Left ventricle myocardium inferior (tissue), 1 donor: ENCODE data around the gene ATP8A1. TPM values are rescaled to one million over a fixed set of nuclear protein-coding genes. Genes with fewer than 3 reads are reported as not detected.
"Not testable (repeated sequence)": the region's sequence is repeated elsewhere in the genome, so short reads cannot be mapped to it uniquely, and the experiment has no call there.

Experiments
- DNase-seq: peaks from one replicate; pipeline ENCODE4 v3.0.0-alpha.2; 2020
- H3K27ac ChIP-seq: fragments of 200-600 bp; replicated peaks from 2 replicates; pipeline ENCODE4 v1.8.0; 2021
- H3K27me3 ChIP-seq: fragments of 200-600 bp; 2 replicates; pipeline ENCODE4 v1.8.0; 2021; ENCODE audit warnings: low read depth
- H3K36me3 ChIP-seq: fragments of 200-600 bp; 2 replicates; pipeline ENCODE4 v1.8.0; 2021
- H3K4me1 ChIP-seq: fragments of 200-600 bp; 2 replicates; pipeline ENCODE4 v1.8.0; 2021
- H3K4me3 ChIP-seq: fragments of 200-600 bp; 2 replicates; pipeline ENCODE4 v1.8.0; 2021; ENCODE audit warnings: mild to moderate bottlenecking, moderate library complexity
- H3K9me3 ChIP-seq: fragments of 200-600 bp; replicated peaks from 2 replicates; pipeline ENCODE4 v1.8.0; 2021
- intact Hi-C: fragments of 100-400 bp; cut with micrococcal nuclease; formaldehyde crosslinking; loops from one replicate; pipeline ENCODE4 v1.11.0; 2022
- total RNA-seq: library from RNA; stranded (reverse); fragmentation: NEBNext Ultra II Directional; extraction: Animal tissue kit (Norgen Biotek cat#: 25700); gene quantifications from one replicate; pipeline ENCODE4 v1.2.1, GENCODE V29; 2021
- TF ChIP-seq, protein P1 (sequence below): fragments of 200-600 bp; IDR thresholded peaks from 2 replicates; pipeline ENCODE4 v1.8.0; 2021; ENCODE audit warnings: antibody characterized with exemption, mild to moderate bottlenecking, borderline replicate concordance
- donor health status: DM: no; HTN: yes; CAD: no; lungs with severe emphysema.

Gene ATP8A1
- total RNA-seq, 1 donor from 2014 or later: 19.2 TPM

DNA sequence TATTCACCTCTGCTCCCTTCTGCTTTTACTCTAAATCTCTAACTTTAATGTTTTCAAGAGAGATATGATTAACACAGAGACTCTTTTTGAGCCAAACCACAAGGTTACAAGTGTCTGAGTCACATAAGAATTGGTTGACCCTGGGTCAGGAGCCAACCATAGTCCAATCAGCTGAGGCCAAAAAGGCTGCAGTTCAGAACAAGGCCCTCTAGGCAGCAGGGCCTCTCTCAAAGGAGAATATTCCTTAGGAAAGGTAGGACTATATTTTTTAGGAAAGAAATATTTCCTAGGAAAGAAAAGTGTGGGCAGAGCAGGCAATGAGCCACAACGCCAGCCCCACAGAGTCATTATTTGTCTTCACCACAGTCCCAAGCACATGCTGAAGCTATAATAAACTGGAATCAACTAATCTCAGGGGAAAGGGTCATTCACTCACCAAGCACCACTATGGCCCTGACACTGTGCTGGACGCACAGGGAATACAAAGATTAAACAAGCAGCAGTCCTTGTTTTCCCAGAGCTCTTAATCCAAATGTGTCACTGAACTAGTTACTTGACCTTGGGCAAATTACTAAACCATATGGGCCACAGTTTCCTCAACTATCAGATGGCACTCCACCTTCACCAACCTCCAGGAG lies 2.2 kb downstream of the ATP8A1 start:
- intact Hi-C loops: loop anchor here (1.0 kb wide), 1 partner anchor 83 kb away; no protein-coding TSS in a partner anchor
- peaks cover 4% of the 10 kb centered on the region for H3K9me3 ChIP-seq
- H3K27me3 ChIP-seq: no peaks in the 10 kb centered on the region
- no peaks in the 10 kb centered on the region for H3K36me3 ChIP-seq
- DNase-seq: no peak
- peaks cover 65% of the 10 kb centered on the region for H3K4me1 ChIP-seq
- TF ChIP-seq, protein P1, sequence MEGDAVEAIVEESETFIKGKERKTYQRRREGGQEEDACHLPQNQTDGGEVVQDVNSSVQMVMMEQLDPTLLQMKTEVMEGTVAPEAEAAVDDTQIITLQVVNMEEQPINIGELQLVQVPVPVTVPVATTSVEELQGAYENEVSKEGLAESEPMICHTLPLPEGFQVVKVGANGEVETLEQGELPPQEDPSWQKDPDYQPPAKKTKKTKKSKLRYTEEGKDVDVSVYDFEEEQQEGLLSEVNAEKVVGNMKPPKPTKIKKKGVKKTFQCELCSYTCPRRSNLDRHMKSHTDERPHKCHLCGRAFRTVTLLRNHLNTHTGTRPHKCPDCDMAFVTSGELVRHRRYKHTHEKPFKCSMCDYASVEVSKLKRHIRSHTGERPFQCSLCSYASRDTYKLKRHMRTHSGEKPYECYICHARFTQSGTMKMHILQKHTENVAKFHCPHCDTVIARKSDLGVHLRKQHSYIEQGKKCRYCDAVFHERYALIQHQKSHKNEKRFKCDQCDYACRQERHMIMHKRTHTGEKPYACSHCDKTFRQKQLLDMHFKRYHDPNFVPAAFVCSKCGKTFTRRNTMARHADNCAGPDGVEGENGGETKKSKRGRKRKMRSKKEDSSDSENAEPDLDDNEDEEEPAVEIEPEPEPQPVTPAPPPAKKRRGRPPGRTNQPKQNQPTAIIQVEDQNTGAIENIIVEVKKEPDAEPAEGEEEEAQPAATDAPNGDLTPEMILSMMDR: no peak
- peak overlapping the region; percentile 96 for H3K27ac ChIP-seq
- peak overlapping the region; percentile 78 for H3K4me3 ChIP-seq

GRCh38 chr4:42653626-42654560 lies 3.0 kb downstream of the ATP8A1 start:
- no peaks in the 10 kb centered on the region for H3K27me3 ChIP-seq
- H3K36me3 ChIP-seq: no peaks in the 10 kb centered on the region
- H3K4me3 ChIP-seq: peak overlapping the region; percentile 78
- TF ChIP-seq, protein P1: no peak
- intact Hi-C loops: no loop called here
- H3K27ac ChIP-seq: peak overlapping the region; percentile 96
- H3K4me1 ChIP-seq: peaks cover 57% of the 10 kb centered on the region
- H3K9me3 ChIP-seq: peaks cover 4% of the 10 kb centered on the region
- DNase-seq: no peak

- intact Hi-C loops, DNase-seq, H3K27me3 ChIP-seq, H3K4me3 ChIP-seq, H3K36me3 ChIP-seq, H3K9me3 ChIP-seq: not testable (repeated sequence)
- peak overlapping the region; percentile 96 for H3K27ac ChIP-seq
- H3K4me1 ChIP-seq: peaks cover 44% of the 10 kb centered on the region
These were observed 4.2 kb downstream of the ATP8A1 start for GRCh38 chr4:42652529-42653231.

DNA sequence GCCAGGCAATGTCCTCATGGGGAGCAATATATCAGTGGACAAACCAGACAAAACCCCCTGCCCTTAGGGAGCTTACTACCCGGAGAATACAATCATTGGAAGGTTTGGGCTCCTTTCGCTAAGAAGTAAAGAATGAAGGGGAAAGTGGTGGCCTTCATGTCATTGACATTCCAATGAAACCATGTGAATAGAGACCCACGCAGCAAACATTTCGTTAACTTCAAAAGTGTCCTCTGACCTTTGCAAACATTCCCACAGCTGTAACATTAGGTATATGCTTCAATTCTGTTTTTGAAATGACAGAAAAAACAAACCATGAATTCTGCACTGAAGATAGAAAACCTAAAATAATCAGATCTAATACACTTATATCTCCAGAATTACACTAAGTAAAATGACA lies 7.0 kb downstream of the ATP8A1 start:
- Histone ChIP-seq H3K9me3 (peaks cover 4% of the 10 kb centered on the region), H3K36me3 (no peaks in the 10 kb centered on the region), H3K4me1 (peaks cover 39% of the 10 kb centered on the region), H3K4me3 (no peak overlapping the region), H3K27me3 (no peaks in the 10 kb centered on the region), H3K27ac (no peak overlapping the region)
- intact Hi-C loops: no loop called here
- TF ChIP-seq, protein P1: no peak
- no peak for DNase-seq

DNA sequence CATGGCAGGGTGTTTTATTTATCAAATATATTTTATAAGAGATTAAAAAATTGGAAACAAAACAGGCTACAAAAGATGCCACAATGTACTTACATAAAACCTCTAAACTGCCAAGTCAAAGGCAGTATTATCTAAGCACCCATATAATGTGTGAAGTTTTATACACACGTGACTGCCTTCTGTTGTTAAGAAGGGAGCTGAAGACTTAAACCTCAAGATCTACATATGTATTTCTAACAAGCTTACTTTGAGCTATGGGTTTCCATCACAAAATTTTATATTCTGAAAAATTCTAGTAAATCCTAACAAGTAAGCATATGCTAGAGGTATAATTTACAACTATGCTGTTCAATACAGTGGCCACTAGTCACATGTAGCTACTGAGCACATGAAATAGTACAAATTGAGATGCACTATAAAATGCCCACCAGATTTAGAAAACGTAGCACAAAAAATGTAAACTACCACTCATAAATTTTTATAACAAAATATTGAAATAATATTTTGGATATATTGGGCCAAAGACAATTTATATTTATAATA lies 9.8 kb downstream of the ATP8A1 start:
- H3K4me1 ChIP-seq: peaks cover 46% of the 10 kb centered on the region
- no peaks in the 10 kb centered on the region for H3K36me3 ChIP-seq
- intact Hi-C loops: no loop called here
- H3K27me3 ChIP-seq: no peaks in the 10 kb centered on the region
- DNase-seq: no peak
- no peak overlapping the region for H3K27ac ChIP-seq
- TF ChIP-seq, protein P1: no peak
- no peaks in the 10 kb centered on the region for H3K9me3 ChIP-seq
- H3K4me3 ChIP-seq: no peak overlapping the region
